ENCODE results near the gene FOXRED2.

FOXRED2 gene

DNA sequence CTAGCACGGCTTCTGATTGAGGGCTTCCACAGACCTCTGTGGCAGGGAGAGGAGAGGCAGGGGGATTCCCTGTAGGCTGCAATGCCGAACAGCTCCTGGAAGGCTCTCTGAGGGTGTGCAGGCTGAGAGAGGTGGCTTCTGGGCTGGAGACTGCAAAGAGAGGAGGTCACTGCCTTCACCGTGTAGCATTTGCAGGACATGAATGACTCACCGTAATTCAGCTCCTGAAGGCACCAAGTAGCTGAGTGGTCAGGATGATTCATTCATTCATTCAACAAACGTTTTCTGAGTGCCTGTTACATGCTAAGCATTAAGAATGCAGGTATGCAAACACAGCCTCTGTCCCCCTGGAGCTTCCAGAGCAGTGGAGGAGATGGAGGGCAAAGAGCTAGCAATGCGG is 40.1 kb upstream of the FOXRED2 start:
- no peak for TF ChIP-seq CTCF (IDR thresholded peaks at IDR 0.05; ENCODE audit: low read length, missing control alignments)
- peak; percentile 61 for DNase-seq (ENCODE audit: low read depth)
- H3K4me3 ChIP-seq (replicated peaks; ENCODE audit: low read depth, low read length), result no peak overlapping the region

DNA sequence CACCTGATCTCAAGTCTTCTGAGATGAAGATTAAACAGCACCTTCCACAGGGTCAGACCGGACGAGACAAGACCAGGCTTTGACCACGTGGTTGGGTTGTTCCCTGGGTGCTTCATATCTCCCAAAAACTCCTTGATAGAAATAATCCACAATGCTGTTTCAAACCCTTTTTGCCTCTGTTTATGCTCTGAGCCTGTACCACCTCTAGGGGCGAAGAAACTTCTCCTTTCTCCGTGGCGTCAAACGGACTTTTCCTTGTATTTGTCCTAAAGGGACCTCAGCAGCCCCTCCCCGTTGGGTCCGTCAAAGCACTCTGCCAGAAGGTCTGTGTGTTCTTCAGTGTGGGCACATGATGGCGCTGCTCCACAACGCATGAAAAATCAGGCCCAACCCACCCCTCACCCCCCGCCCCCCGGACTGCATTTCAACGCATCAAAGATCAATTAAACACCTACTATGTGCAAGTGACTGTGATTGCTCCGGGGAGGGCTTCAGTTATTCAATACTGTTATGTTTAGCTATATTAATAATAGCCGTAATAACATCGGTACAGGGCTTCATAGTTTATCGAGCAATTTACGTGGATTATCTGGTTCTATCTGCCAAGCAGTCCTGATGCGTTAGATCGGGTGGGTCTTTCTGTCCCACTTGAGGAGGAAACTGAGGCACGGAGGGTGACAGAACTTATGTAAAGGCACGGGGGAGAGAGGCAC is 39.4 kb upstream of the FOXRED2 start:
- peak; percentile 58 for TF ChIP-seq CTCF (IDR thresholded peaks at IDR 0.05; ENCODE audit: low read length, missing control alignments)
- peak; percentile 69 for DNase-seq (ENCODE audit: low read depth)
- H3K4me3 ChIP-seq (replicated peaks; ENCODE audit: low read depth, low read length), result no peak overlapping the region

DNA sequence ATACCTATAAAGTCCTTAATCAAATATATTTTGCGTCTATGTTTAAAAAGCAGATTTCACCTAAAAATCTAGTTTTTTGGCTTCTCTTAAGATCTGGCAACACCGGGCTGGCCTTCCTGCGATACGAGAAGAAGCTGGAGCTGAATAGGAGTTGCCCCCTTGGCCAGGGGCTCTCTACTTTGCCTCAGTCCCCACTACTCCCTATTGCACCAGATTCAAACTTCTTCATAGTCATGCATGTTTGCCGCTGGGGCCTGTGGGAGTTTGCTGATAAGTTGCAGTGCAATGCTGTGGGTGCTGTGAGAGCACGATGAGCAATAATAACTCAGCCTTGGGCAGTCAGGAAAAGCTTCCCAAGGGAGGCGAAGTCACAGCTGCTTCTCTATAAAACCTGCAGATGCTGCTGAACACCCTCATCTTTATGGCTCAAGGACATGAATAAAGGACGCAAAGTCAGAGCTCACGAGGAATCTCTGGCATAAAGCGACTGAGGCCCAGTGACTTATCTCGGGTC is 37.3 kb upstream of the FOXRED2 start:
- peak; percentile 58 for DNase-seq (ENCODE audit: low read depth)
- no peak for TF ChIP-seq CTCF (IDR thresholded peaks at IDR 0.05; ENCODE audit: low read length, missing control alignments)
- no peak overlapping the region for H3K4me3 ChIP-seq (replicated peaks; ENCODE audit: low read depth, low read length)

GRCh38 chr22:36541831-36542411 is 35.1 kb upstream of the FOXRED2 start:
- H3K4me3 ChIP-seq (replicated peaks; ENCODE audit: low read depth, low read length), result no peak overlapping the region
- DNase-seq (ENCODE audit: low read depth), result peak; percentile 84
- no peak for TF ChIP-seq CTCF (IDR thresholded peaks at IDR 0.05; ENCODE audit: low read length, missing control alignments)

GRCh38 chr22:36540867-36541642 is 34.2 kb upstream of the FOXRED2 start:
- TF ChIP-seq CTCF (IDR thresholded peaks at IDR 0.05; ENCODE audit: low read length, missing control alignments), result no peak
- no peak overlapping the region for H3K4me3 ChIP-seq (replicated peaks; ENCODE audit: low read depth, low read length)
- no peak for DNase-seq (ENCODE audit: low read depth)

DNA sequence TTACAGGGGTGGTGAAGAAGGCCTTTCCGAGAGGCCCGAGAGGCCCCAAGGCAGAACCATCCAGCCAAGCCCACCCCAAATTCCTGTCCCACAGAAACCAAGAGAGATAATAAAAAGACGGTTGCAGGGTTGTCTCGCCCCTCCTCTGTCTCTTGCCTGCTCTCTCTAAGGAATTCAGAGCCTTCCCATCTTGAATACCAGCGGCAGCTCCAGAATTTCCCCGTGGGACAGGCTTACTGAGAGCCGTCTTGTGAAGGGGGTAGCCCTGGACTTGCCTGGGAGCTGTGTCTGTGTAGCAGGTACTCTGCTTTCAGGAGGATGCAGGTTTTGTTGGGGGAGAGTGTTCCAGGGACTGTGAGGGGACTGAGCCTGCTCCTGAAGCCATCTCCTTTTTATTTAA is 31.7 kb upstream of the FOXRED2 start:
- no peak for TF ChIP-seq CTCF (IDR thresholded peaks at IDR 0.05; ENCODE audit: low read length, missing control alignments)
- no peak for DNase-seq (ENCODE audit: low read depth)
- H3K4me3 ChIP-seq (replicated peaks; ENCODE audit: low read depth, low read length), result no peak overlapping the region
